ENCODE measurements around the gene CTNS. TPM values are rescaled to one million over a fixed set of nuclear protein-coding genes. Genes with fewer than 3 reads are reported as not detected.
A peak's percentile ranks its signal among the peaks of the same experiment; 100 is the strongest.

Gene CTNS
- polyA plus RNA-seq, 4 donors, result 5.4 to 19.7 (median 7.0) TPM

- H3K9me3 ChIP-seq (ENCODE audit: control insufficient read depth in 2 of 2, insufficient read depth in 1 of 2, low read depth in 1 of 2, low read length in 1 of 2), result no peaks in the 10 kb centered on the region
- H3K4me3 ChIP-seq (ENCODE audit: low read depth in 1 of 3, low read length in 3 of 3), result no peak overlapping the region
- no peaks in the 10 kb centered on the region for H3K36me3 ChIP-seq (ENCODE audit: control insufficient read depth in 3 of 3, insufficient read depth in 2 of 3, low read depth in 1 of 3, low read length in 3 of 3)
- WGBS, 3 donors, result 77 to 84% (median 83%) methylated on average over 18 to 22 of the region's 22 CpGs
- DNase-seq, result no peak
- no peaks in the 10 kb centered on the region for H3K4me1 ChIP-seq (ENCODE audit: control insufficient read depth in 3 of 3, insufficient read depth in 2 of 3, low read depth in 1 of 3, low read length in 2 of 3)
- no peak overlapping the region for H3K27ac ChIP-seq (ENCODE audit: low read depth in 1 of 3, low read length in 2 of 3)
- FAIRE-seq, result no peak
- peaks cover 0 to 38% (median 2%) of the 10 kb centered on the region in 3 donors for H3K27me3 ChIP-seq (ENCODE audit: control insufficient read depth in 3 of 3, insufficient read depth in 3 of 3, low read length in 3 of 3)
These were observed 53.6 kb downstream of the CTNS start for GRCh38 chr17:3690094-3690715.

- 72 to 80% (median 77%) methylated on average over 16 of the region's 16 CpGs for WGBS, 3 donors
- Histone ChIP-seq H3K4me1 (ENCODE audit: control insufficient read depth in 3 of 3, insufficient read depth in 2 of 3, low read depth in 1 of 3, low read length in 2 of 3) (peaks cover 0 to 4% (median 0%) of the 10 kb centered on the region in 3 donors), H3K9me3 (ENCODE audit: control insufficient read depth in 2 of 2, insufficient read depth in 1 of 2, low read depth in 1 of 2, low read length in 1 of 2) (no peaks in the 10 kb centered on the region), H3K36me3 (ENCODE audit: control insufficient read depth in 3 of 3, insufficient read depth in 2 of 3, low read depth in 1 of 3, low read length in 3 of 3) (no peaks in the 10 kb centered on the region), H3K27ac (ENCODE audit: low read depth in 1 of 3, low read length in 2 of 3) (no peak overlapping the region), H3K4me3 (ENCODE audit: low read depth in 1 of 3, low read length in 3 of 3) (no peak overlapping the region), H3K27me3 (ENCODE audit: control insufficient read depth in 3 of 3, insufficient read depth in 3 of 3, low read length in 3 of 3) (peaks cover 2 to 49% (median 7%) of the 10 kb centered on the region in 3 donors)
- DNase-seq (no peak), FAIRE-seq (no peak)
These were observed 55.1 kb downstream of the CTNS start for GRCh38 chr17:3691617-3692067.

- FAIRE-seq (no peak), DNase-seq (no peak)
- H3K27me3 ChIP-seq (ENCODE audit: control insufficient read depth in 3 of 3, insufficient read depth in 3 of 3, low read length in 3 of 3), result peaks cover 2 to 55% (median 7%) of the 10 kb centered on the region in 3 donors
- H3K27ac ChIP-seq (ENCODE audit: low read depth in 1 of 3, low read length in 2 of 3), result no peak overlapping the region
- WGBS, 3 donors, result 80 to 86% (median 84%) methylated on average over 9 of the region's 9 CpGs
- H3K9me3 ChIP-seq (ENCODE audit: control insufficient read depth in 2 of 2, insufficient read depth in 1 of 2, low read depth in 1 of 2, low read length in 1 of 2), result peaks cover 0 to 2% of the 10 kb centered on the region in 2 donors
- H3K4me1 ChIP-seq (ENCODE audit: control insufficient read depth in 3 of 3, insufficient read depth in 2 of 3, low read depth in 1 of 3, low read length in 2 of 3), result peaks cover 0 to 4% (median 0%) of the 10 kb centered on the region in 3 donors
- H3K36me3 ChIP-seq (ENCODE audit: control insufficient read depth in 3 of 3, insufficient read depth in 2 of 3, low read depth in 1 of 3, low read length in 3 of 3), result no peaks in the 10 kb centered on the region
- H3K4me3 ChIP-seq (ENCODE audit: low read depth in 1 of 3, low read length in 3 of 3), result no peak overlapping the region
These were observed 55.8 kb downstream of the CTNS start for GRCh38 chr17:3692346-3692745.

- peaks cover 0 to 4% (median 0%) of the 10 kb centered on the region in 3 donors for H3K4me1 ChIP-seq (ENCODE audit: control insufficient read depth in 3 of 3, insufficient read depth in 2 of 3, low read depth in 1 of 3, low read length in 2 of 3)
- no peaks in the 10 kb centered on the region for H3K36me3 ChIP-seq (ENCODE audit: control insufficient read depth in 3 of 3, insufficient read depth in 2 of 3, low read depth in 1 of 3, low read length in 3 of 3)
- no peak overlapping the region for H3K4me3 ChIP-seq (ENCODE audit: low read depth in 1 of 3, low read length in 3 of 3)
- H3K9me3 ChIP-seq (ENCODE audit: control insufficient read depth in 2 of 2, insufficient read depth in 1 of 2, low read depth in 1 of 2, low read length in 1 of 2), result peaks cover 0 to 9% of the 10 kb centered on the region in 2 donors
- no peak overlapping the region for H3K27ac ChIP-seq (ENCODE audit: low read depth in 1 of 3, low read length in 2 of 3)
- no peak for DNase-seq
- H3K27me3 ChIP-seq (ENCODE audit: control insufficient read depth in 3 of 3, insufficient read depth in 3 of 3, low read length in 3 of 3), result peaks cover 2 to 61% (median 7%) of the 10 kb centered on the region in 3 donors
- no peak for FAIRE-seq
- 38 to 58% (median 43%) methylated on average over 4 of the region's 4 CpGs for WGBS, 3 donors
These were observed 56.6 kb downstream of the CTNS start for GRCh38 chr17:3693141-3693540.

- no peak overlapping the region for H3K27ac ChIP-seq (ENCODE audit: low read depth in 1 of 3, low read length in 2 of 3)
- H3K9me3 ChIP-seq (ENCODE audit: control insufficient read depth in 2 of 2, insufficient read depth in 1 of 2, low read depth in 1 of 2, low read length in 1 of 2), result peaks cover 0 to 15% of the 10 kb centered on the region in 2 donors
- peaks cover 2 to 60% (median 7%) of the 10 kb centered on the region in 3 donors for H3K27me3 ChIP-seq (ENCODE audit: control insufficient read depth in 3 of 3, insufficient read depth in 3 of 3, low read length in 3 of 3)
- DNase-seq (no peak), FAIRE-seq (no peak)
- H3K36me3 ChIP-seq (ENCODE audit: control insufficient read depth in 3 of 3, insufficient read depth in 2 of 3, low read depth in 1 of 3, low read length in 3 of 3), result no peaks in the 10 kb centered on the region
- WGBS, 3 donors, result 58 to 60% (median 59%) methylated on average over 9 of the region's 9 CpGs
- no peak overlapping the region for H3K4me3 ChIP-seq (ENCODE audit: low read depth in 1 of 3, low read length in 3 of 3)
- peaks cover 0 to 4% (median 0%) of the 10 kb centered on the region in 3 donors for H3K4me1 ChIP-seq (ENCODE audit: control insufficient read depth in 3 of 3, insufficient read depth in 2 of 3, low read depth in 1 of 3, low read length in 2 of 3)
These were observed 57.3 kb downstream of the CTNS start for GRCh38 chr17:3693829-3694231.

GRCh38 chr17:3695129-3695722, 58.7 kb downstream of the CTNS start:
- 5 to 12% (median 10%) methylated on average over 14 to 17 of the region's 17 CpGs for WGBS, 3 donors
- peak overlapping the region; percentile 27 to 53 (median 52) for H3K4me3 ChIP-seq (ENCODE audit: low read depth in 1 of 3, low read length in 3 of 3)

GRCh38 chr17:3695723-3696411, 59.3 kb downstream of the CTNS start, which contains the start of gene P2RX5:
TSS of gene P2RX5 (minus strand) at chr17:3696155. CDS start at chr17:3696005, 150 bp downstream.
- DNase-seq, result peak; percentile 34 to 53
- H3K27ac ChIP-seq (ENCODE audit: low read depth in 1 of 3, low read length in 2 of 3), result peak within 1 kb of the TSS in 1 of 3 donors; percentile 32

More at GRCh38 chr17:3695129-3695722, 58.7 kb downstream of the CTNS start:
- Histone ChIP-seq H3K27me3 (ENCODE audit: control insufficient read depth in 3 of 3, insufficient read depth in 3 of 3, low read length in 3 of 3) (peaks cover 2 to 60% (median 7%) of the 10 kb centered on the region in 3 donors), H3K9me3 (ENCODE audit: control insufficient read depth in 2 of 2, insufficient read depth in 1 of 2, low read depth in 1 of 2, low read length in 1 of 2) (peaks cover 0 to 15% of the 10 kb centered on the region in 2 donors), H3K27ac (ENCODE audit: low read depth in 1 of 3, low read length in 2 of 3) (peak overlapping the region in 1 of 3 donors; percentile 14), H3K36me3 (ENCODE audit: control insufficient read depth in 3 of 3, insufficient read depth in 2 of 3, low read depth in 1 of 3, low read length in 3 of 3) (no peaks in the 10 kb centered on the region), H3K4me1 (ENCODE audit: control insufficient read depth in 3 of 3, insufficient read depth in 2 of 3, low read depth in 1 of 3, low read length in 2 of 3) (peaks cover 0 to 4% (median 0%) of the 10 kb centered on the region in 3 donors)
- FAIRE-seq (no peak), DNase-seq (no peak)

GRCh38 chr17:3697103-3697476, 60.5 kb downstream of the CTNS start:
- no peaks in the 10 kb centered on the region for H3K36me3 ChIP-seq (ENCODE audit: control insufficient read depth in 3 of 3, insufficient read depth in 2 of 3, low read depth in 1 of 3, low read length in 3 of 3)
- no peak for DNase-seq
- 55 to 62% (median 62%) methylated on average over 11 to 12 of the region's 12 CpGs for whole genome bisulfite sequencing, 3 donors
- H3K27ac ChIP-seq (ENCODE audit: low read depth in 1 of 3, low read length in 2 of 3), result no peak overlapping the region
- peaks cover 2 to 55% (median 7%) of the 10 kb centered on the region in 3 donors for H3K27me3 ChIP-seq (ENCODE audit: control insufficient read depth in 3 of 3, insufficient read depth in 3 of 3, low read length in 3 of 3)
- peaks cover 0 to 15% of the 10 kb centered on the region in 2 donors for H3K9me3 ChIP-seq (ENCODE audit: control insufficient read depth in 2 of 2, insufficient read depth in 1 of 2, low read depth in 1 of 2, low read length in 1 of 2)
- no peak overlapping the region for H3K4me3 ChIP-seq (ENCODE audit: low read depth in 1 of 3, low read length in 3 of 3)
- no peak for FAIRE-seq
- H3K4me1 ChIP-seq (ENCODE audit: control insufficient read depth in 3 of 3, insufficient read depth in 2 of 3, low read depth in 1 of 3, low read length in 2 of 3), result peaks cover 0 to 4% (median 0%) of the 10 kb centered on the region in 3 donors

More at GRCh38 chr17:3695723-3696411, 59.3 kb downstream of the CTNS start, which contains the start of gene P2RX5:
- no peak for FAIRE-seq
- Histone ChIP-seq H3K4me1 (ENCODE audit: control insufficient read depth in 3 of 3, insufficient read depth in 2 of 3, low read depth in 1 of 3, low read length in 2 of 3) (peaks cover 0 to 4% (median 0%) of the 10 kb centered on the region in 3 donors), H3K36me3 (ENCODE audit: control insufficient read depth in 3 of 3, insufficient read depth in 2 of 3, low read depth in 1 of 3, low read length in 3 of 3) (no peaks in the 10 kb centered on the region), H3K4me3 (ENCODE audit: low read depth in 1 of 3, low read length in 3 of 3) (peak within 1 kb of the TSS; percentile 27 to 53 (median 52)), H3K9me3 (ENCODE audit: control insufficient read depth in 2 of 2, insufficient read depth in 1 of 2, low read depth in 1 of 2, low read length in 1 of 2) (peaks cover 0 to 15% of the 10 kb centered on the region in 2 donors), H3K27me3 (ENCODE audit: control insufficient read depth in 3 of 3, insufficient read depth in 3 of 3, low read length in 3 of 3) (peaks cover 2 to 60% (median 7%) of the 10 kb centered on the region in 3 donors)
- WGBS, 3 donors, result 1 to 2% (median 1%) methylated on average over 59 to 65 of the region's 65 CpGs
